ENCODE data around the gene GRIA1.

- no peak for TF ChIP-seq POLR2A (IDR thresholded peaks at IDR 0.05)
- no peak for TF ChIP-seq CTCF (IDR thresholded peaks at IDR 0.05)
- TF ChIP-seq EP300 (IDR thresholded peaks at IDR 0.05): no peak
Measured at GRCh38 chr5:153818626-153819025, 328.2 kb downstream of the GRIA1 start.
